CD14-positive monocyte (primary cell): ENCODE measurements around the gene ERMARD. TPM values are rescaled to one million over a fixed set of nuclear protein-coding genes. Genes with fewer than 3 reads are reported as not detected.

Experiments
- DNase-seq, 3 donors: peaks; one replicate each; pipeline ENCODE4 v3.0.0-alpha.2; 2011 to 2022
- H2AFZ ChIP-seq: 2 replicates; pipeline ENCODE4 v1.6.0; 2012; ENCODE audit warnings: mild to moderate bottlenecking, low read depth, low read length, inconsistent platforms; ENCODE audit not compliant: insufficient read depth, poor library complexity, severe bottlenecking
- H3K27ac ChIP-seq, 2 donors: 1 replicate in 1 of 2; 2 replicates in 1 of 2; pipeline ENCODE4 v1.5.1; 2012 to 2013; ENCODE audit warnings: low read length in 2 of 2, control low read depth in 1 of 2, inconsistent platforms in 1 of 2, low read depth in 1 of 2, mild to moderate bottlenecking in 1 of 2
- H3K27me3 ChIP-seq, 2 donors: one replicate each; pipeline versions ENCODE4 v1.6.0 to v1.6.1; 2011 to 2013; ENCODE audit warnings: low read length in 2 of 2; ENCODE audit not compliant: control insufficient read depth in 2 of 2, insufficient read depth in 2 of 2
- H3K36me3 ChIP-seq, 2 donors: replicated peaks in 1 of 2; 1 replicate in 1 of 2; 2 replicates in 1 of 2; pipeline versions ENCODE4 v1.5.1 to v1.6.1; 2012 to 2013; ENCODE audit warnings: low read length in 2 of 2, control low read depth in 1 of 2, inconsistent platforms in 1 of 2, mild to moderate bottlenecking in 1 of 2; ENCODE audit not compliant: insufficient read depth in 2 of 2, control insufficient read depth in 1 of 2
- H3K4me1 ChIP-seq, 2 donors: 1 replicate in 1 of 2; 2 replicates in 1 of 2; pipeline versions ENCODE4 v1.5.1 to v1.6.1; 2012 to 2013; ENCODE audit warnings: low read length in 2 of 2, control low read depth in 1 of 2, inconsistent platforms in 1 of 2, mild to moderate bottlenecking in 1 of 2, moderate library complexity in 1 of 2; ENCODE audit not compliant: insufficient read depth in 2 of 2, control insufficient read depth in 1 of 2
- H3K4me2 ChIP-seq: replicated peaks from 2 replicates; pipeline ENCODE3; 2012; ENCODE audit warnings: low read length, moderate library complexity, mild to moderate bottlenecking; ENCODE audit not compliant: poor library complexity, severe bottlenecking; ENCODE audit errors: extremely low read depth
- H3K4me3 ChIP-seq, 3 experiments: fragments of 200-600 bp in 1 of 3; sonication (generic) in 1 of 3; replicated peaks in 1 of 3; 1 replicate in 2 of 3; 2 replicates in 1 of 3; pipeline ENCODE4 v1.5.1; 2011 to 2013; ENCODE audit warnings: low read length in 3 of 3, mild to moderate bottlenecking in 3 of 3, control low read depth in 2 of 3, low read depth in 2 of 3, inconsistent platforms in 1 of 3, moderate library complexity in 1 of 3
- H3K79me2 ChIP-seq: 2 replicates; pipeline ENCODE4 v1.6.0; 2012; ENCODE audit warnings: mild to moderate bottlenecking, control low read depth, inconsistent platforms, low read length, moderate library complexity; ENCODE audit not compliant: insufficient read depth
- H3K9ac ChIP-seq: 2 replicates; pipeline ENCODE4 v1.6.0; 2017; ENCODE audit warnings: low read length, mild to moderate bottlenecking; ENCODE audit not compliant: insufficient read depth, poor library complexity, severe bottlenecking
- H3K9me3 ChIP-seq, 2 donors: replicated peaks in 1 of 2; 1 replicate in 1 of 2; 2 replicates in 1 of 2; pipeline versions ENCODE4 v1.5.1 to v1.6.1; 2012 to 2013; ENCODE audit warnings: low read length in 2 of 2, control low read depth in 1 of 2; ENCODE audit not compliant: control insufficient read depth in 1 of 2, insufficient read depth in 1 of 2
- H4K20me1 ChIP-seq: 2 replicates; pipeline ENCODE4 v1.6.0; 2012; ENCODE audit warnings: mild to moderate bottlenecking, low read length, control low read depth, moderate library complexity; ENCODE audit not compliant: insufficient read depth
- H3K27ac Mint-ChIP-seq, 7 donors: one replicate each; pipeline ENCODE4 v1.8.0; 2020; ENCODE audit warnings: mild to moderate bottlenecking in 7 of 7, mixed read lengths in 7 of 7, moderate library complexity in 6 of 7, inconsistent platforms in 2 of 7
- H3K27me3 Mint-ChIP-seq, 3 donors: one replicate each; pipeline ENCODE4 v1.8.0; 2021 to 2022; ENCODE audit warnings: low read depth in 3 of 3, mild to moderate bottlenecking in 3 of 3, mixed read lengths in 3 of 3, moderate library complexity in 3 of 3, inconsistent platforms in 1 of 3
- H3K36me3 Mint-ChIP-seq, 2 donors: one replicate each; pipeline ENCODE4 v1.8.0; 2020; ENCODE audit warnings: mixed read lengths in 2 of 2, inconsistent platforms in 1 of 2, mild to moderate bottlenecking in 1 of 2
- H3K4me1 Mint-ChIP-seq: one replicate; pipeline ENCODE4 v1.8.0; 2020; ENCODE audit warnings: mild to moderate bottlenecking, mixed read lengths
- H3K4me3 Mint-ChIP-seq, 2 donors: one replicate each; pipeline ENCODE4 v1.8.0; 2020; ENCODE audit warnings: mild to moderate bottlenecking in 2 of 2, mixed read lengths in 2 of 2, moderate library complexity in 1 of 2
- H3K9me3 Mint-ChIP-seq, 7 donors: one replicate each; pipeline ENCODE4 v1.8.0; 2020 to 2022; ENCODE audit warnings: mixed read lengths in 7 of 7, mild to moderate bottlenecking in 6 of 7, moderate library complexity in 6 of 7, inconsistent platforms in 2 of 7
- CTCF ChIP-seq: fragments of 200-600 bp; IDR thresholded peaks from one replicate; pipeline ENCODE4 v1.8.0; 2022; ENCODE audit warnings: antibody characterized with exemption, mild to moderate bottlenecking
- WGBS: methylation state at CpG from one replicate; pipeline ENCODE4 v1.1.5; 2013; ENCODE audit warnings: missing lambda C conversion rate; ENCODE audit not compliant: insufficient coverage; 5-methylcytosine and 5-hydroxymethylcytosine counted together
- intact Hi-C, 2 donors: fragments of 100-400 bp; cut with micrococcal nuclease; formaldehyde crosslinking; loops; one replicate each; pipeline versions ENCODE4 v1.15.0 to v1.15.1; 2023
- polyA plus RNA-seq, 3 donors: library from polyadenylated mRNA; depleted of rRNA in 1 of 3; unstranded in 2 of 3; stranded (reverse) in 1 of 3; fragments of 300-500 nt in 2 of 3; fragments of >200 nt in 1 of 3; fragmentation: Illumina TruSeq in 2 of 3; gene quantifications; 1 replicate in 2 of 3; 2 replicates in 1 of 3; pipeline ENCODE4 v1.2.3, GENCODE V29; 2012 to 2021

Gene ERMARD
- polyA plus RNA-seq, 3 donors: 10.6 to 33.0 (median 11.2) TPM

- H3K36me3 ChIP-seq: peaks cover 52 to 72% of the 10 kb centered on the region in 2 donors
- no peak overlapping the region for H3K9ac ChIP-seq
- H3K79me2 ChIP-seq: no peaks in the 10 kb centered on the region
- H3K9me3 ChIP-seq: no peaks in the 10 kb centered on the region
- Mint-ChIP-seq H3K9me3 (no peaks in the 10 kb centered on the region), H3K36me3 (peaks cover 73 to 80% of the 10 kb centered on the region in 2 donors), H3K4me3 (no peak overlapping the region), H3K27me3 (no peaks in the 10 kb centered on the region), H3K27ac (peak overlapping the region in 5 of 7 donors; percentile 3 to 81 (median 67)), H3K4me1 (no peaks in the 10 kb centered on the region)
- no peak overlapping the region for H3K27ac ChIP-seq
- no peak overlapping the region for H2AFZ ChIP-seq
- WGBS: 93% methylated on average over 4 of the region's 5 CpGs
- no peak overlapping the region for H3K4me3 ChIP-seq
- H3K27me3 ChIP-seq: no peaks in the 10 kb centered on the region
- no peak overlapping the region for H3K4me2 ChIP-seq
- H4K20me1 ChIP-seq: no peaks in the 10 kb centered on the region
- TF ChIP-seq CTCF: no peak
- H3K4me1 ChIP-seq: no peaks in the 10 kb centered on the region
- no peak for DNase-seq
- intact Hi-C loops: no loop called here
Observed at GRCh38 chr6:169766232-169766631, 14.8 kb downstream of the ERMARD start.

- intact Hi-C loops: no loop called here
- Mint-ChIP-seq H3K27me3 (no peaks in the 10 kb centered on the region), H3K4me3 (no peak overlapping the region), H3K4me1 (no peaks in the 10 kb centered on the region), H3K27ac (peak overlapping the region in 1 of 7 donors; percentile 11), H3K36me3 (peaks cover 76 to 81% of the 10 kb centered on the region in 2 donors), H3K9me3 (no peaks in the 10 kb centered on the region)
- H4K20me1 ChIP-seq: no peaks in the 10 kb centered on the region
- no peaks in the 10 kb centered on the region for H3K9me3 ChIP-seq
- TF ChIP-seq CTCF: no peak
- no peak overlapping the region for H2AFZ ChIP-seq
- H3K36me3 ChIP-seq: peaks cover 50 to 71% of the 10 kb centered on the region in 2 donors
- no peak overlapping the region for H3K27ac ChIP-seq
- no peak overlapping the region for H3K4me3 ChIP-seq
- H3K27me3 ChIP-seq: no peaks in the 10 kb centered on the region
- no peak overlapping the region for H3K4me2 ChIP-seq
- no peak for DNase-seq
- whole genome bisulfite sequencing: over 99% methylated on average over 10 of the region's 13 CpGs
- H3K4me1 ChIP-seq: no peaks in the 10 kb centered on the region
- H3K9ac ChIP-seq: no peak overlapping the region
- no peaks in the 10 kb centered on the region for H3K79me2 ChIP-seq
Observed at GRCh38 chr6:169766921-169767736, 15.7 kb downstream of the ERMARD start.
